Kidney (tissue), 14 donors: Measurements from ENCODE around the gene NRSN1. TPM values are rescaled to one million over a fixed set of nuclear protein-coding genes. Genes with fewer than 3 reads are reported as not detected.

ENCODE experiments used
- DNase-seq, 5 donors: peaks; one replicate each; pipeline ENCODE4 v3.0.0-alpha.2; 2013 to 2020
- FAIRE-seq: peaks from 2 replicates; lab custom pipeline; 2012; peaks lifted over from hg19 to GRCh38; lab: Jason Lieb, UNC
- H3K27ac ChIP-seq, 2 donors: one replicate each; pipeline ENCODE4 v1.7.0; 2013; ENCODE audit warnings: low read depth in 2 of 2, low read length in 2 of 2, inconsistent platforms in 1 of 2
- H3K27me3 ChIP-seq: one replicate; pipeline ENCODE4 v1.7.1; 2013; ENCODE audit warnings: low read length, inconsistent platforms; ENCODE audit not compliant: control insufficient read depth, insufficient read depth
- H3K36me3 ChIP-seq, 3 donors: one replicate each; pipeline versions ENCODE4 v1.7.0 to v1.7.1; 2013; ENCODE audit warnings: low read length in 3 of 3, control low read depth in 1 of 3, inconsistent platforms in 1 of 3; ENCODE audit not compliant: insufficient read depth in 3 of 3, control insufficient read depth in 2 of 3
- H3K4me1 ChIP-seq, 3 donors: one replicate each; pipeline versions ENCODE4 v1.7.0 to v1.7.1; 2013; ENCODE audit warnings: low read length in 3 of 3, inconsistent platforms in 1 of 3, low read depth in 1 of 3; ENCODE audit not compliant: control insufficient read depth in 2 of 3, insufficient read depth in 2 of 3
- H3K4me3 ChIP-seq, 3 donors: one replicate each; pipeline versions ENCODE4 v1.7.0 to v1.8.1; 2013; ENCODE audit warnings: low read length in 3 of 3, control low read depth in 1 of 3, inconsistent platforms in 1 of 3
- H3K9ac ChIP-seq, 3 donors: one replicate each; pipeline versions ENCODE4 v1.7.0 to v1.7.1; 2013; ENCODE audit warnings: low read length in 3 of 3, control low read depth in 1 of 3, inconsistent platforms in 1 of 3
- H3K9me3 ChIP-seq, 3 donors: one replicate each; pipeline versions ENCODE4 v1.7.0 to v1.7.1; 2013; ENCODE audit warnings: low read length in 3 of 3, control low read depth in 1 of 3, inconsistent platforms in 1 of 3; ENCODE audit not compliant: control insufficient read depth in 2 of 3, insufficient read depth in 1 of 3
- CTCF ChIP-seq: IDR thresholded peaks from 3 replicates; pipeline ENCODE4 v1.5.1; 2012; ENCODE audit warnings: mild to moderate bottlenecking, moderate library complexity, borderline replicate concordance; ENCODE audit not compliant: insufficient read depth; ENCODE audit errors: extremely low read depth
- intact Hi-C: fragments of 100-400 bp; cut with DNase I; formaldehyde crosslinking; loops from one replicate; pipeline ENCODE4 v1.11.1; 2022
- polyA plus RNA-seq: library from polyadenylated mRNA; stranded (reverse); fragments of 350-450 nt; fragmentation: Illumina TruSeq; extraction: RNeasy Lipid Tissue Mini Kit (QIAGEN cat#74804); gene quantifications from one replicate; pipeline ENCODE4 v1.2.3, GENCODE V29; 2014; ENCODE audit warnings: low read depth, low replicate concordance; ENCODE audit not compliant: insufficient read depth
- total RNA-seq: library from RNA; stranded (reverse); fragmentation: NEBNext Ultra II Directional; extraction: Animal tissue kit (Norgen Biotek cat#: 25700); gene quantifications from one replicate; pipeline ENCODE4 v1.2.1, GENCODE V29; 2021
- donor health status: control.
- donor health status: control.
- donor health status: control.
- donor health status: control.
- donor health status: control.
- donor health status: DM: yes; HTN: yes; CAD: no.
- donor health status: Normal renal cell carcinoma (clear cell type).

NRSN1 gene
- total and polyA plus RNA-seq, 2 donors from 2014 or later = not detected

DNA sequence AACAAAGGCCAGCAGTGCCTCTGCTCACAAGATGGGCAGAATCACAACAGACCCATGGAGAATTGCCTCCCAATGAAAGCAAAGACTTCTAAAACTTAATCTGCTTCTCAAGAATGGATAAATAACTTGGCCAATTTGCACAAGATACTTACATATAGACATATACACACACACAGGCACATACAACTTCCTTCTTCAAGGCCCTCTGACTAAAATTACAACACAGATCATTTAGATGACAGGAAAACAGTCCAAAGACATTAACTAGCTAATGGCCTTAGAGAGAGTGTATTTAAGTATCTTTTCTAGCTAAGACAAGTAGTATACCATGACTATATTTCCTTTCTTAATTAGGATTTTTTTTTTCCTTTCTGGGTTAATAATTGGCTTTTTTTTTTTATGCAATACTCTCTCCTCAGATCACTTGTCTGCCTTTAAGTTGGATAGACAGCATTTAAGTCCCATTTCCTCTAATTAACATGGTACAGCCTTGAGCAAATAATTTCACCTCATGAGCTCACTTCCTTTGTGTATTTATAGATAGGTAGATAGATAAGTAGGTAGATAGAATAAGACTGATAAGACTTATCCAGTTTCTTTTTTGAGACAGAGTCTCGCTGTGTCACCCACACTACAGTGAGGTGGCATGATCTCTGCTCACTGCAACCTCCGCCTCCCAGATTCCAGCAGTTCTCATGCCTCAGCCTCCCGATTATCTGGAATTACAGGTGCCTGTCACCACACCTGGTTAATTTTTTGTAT is 70.0 kb downstream of the NRSN1 start:
- H3K9me3 ChIP-seq = no peaks in the 10 kb centered on the region
- DNase-seq (no peak), FAIRE-seq (no peak)
- H3K4me1 ChIP-seq = peaks cover 0 to 4% (median 0%) of the 10 kb centered on the region in 3 donors
- H3K27ac ChIP-seq = no peak overlapping the region
- H3K36me3 ChIP-seq = peaks cover 0 to 4% (median 0%) of the 10 kb centered on the region in 3 donors
- intact Hi-C loops = no loop called here
- no peak overlapping the region for H3K4me3 ChIP-seq
- H3K27me3 ChIP-seq = no peaks in the 10 kb centered on the region
- H3K9ac ChIP-seq = no peak overlapping the region
- TF ChIP-seq CTCF = no peak

Other genes starting within 250 kb of the NRSN1 start
- gene DCDC2, start 231.8 kb downstream of the NRSN1 start, total RNA-seq = 110 TPM
- 22.1 TPM for gene DCDC2, start 231.8 kb downstream of the NRSN1 start, polyA plus RNA-seq